ENCODE data around the gene DAGLA. TPM values are rescaled to one million over a fixed set of nuclear protein-coding genes. Genes with fewer than 3 reads are reported as not detected.

DAGLA gene
- total and polyA plus RNA-seq, 3 donors from 2014 or later = 5.1 to 8.3 (median 7.1) TPM

GRCh38 chr11:61735391-61735790 lies 55.2 kb downstream of the DAGLA start:
- Histone ChIP-seq H3K27ac (no peak overlapping the region), H3K36me3 (ENCODE audit: low read depth, missing control alignments) (no peaks in the 10 kb centered on the region), H3K9me3 (no peaks in the 10 kb centered on the region), H3K4me3 (no peak overlapping the region), H3K27me3 (no peaks in the 10 kb centered on the region), H3K4me1 (peaks cover 37% of the 10 kb centered on the region)
- WGBS, 2 donors = 91 to 97% methylated on average over 10 to 17 of the region's 17 CpGs
- DNase-seq = no peak
- TF ChIP-seq CTCF (IDR thresholded peaks at IDR 0.05) (no peak), POLR2A (IDR thresholded peaks at IDR 0.05) (no peak)
- intact Hi-C loops (cut with DNase I; ENCODE audit: low total_unique reads) = no loop called here

GRCh38 chr11:61736310-61736709 lies 56.1 kb downstream of the DAGLA start:
- 93 to 95% methylated on average over 4 to 5 of the region's 5 CpGs for WGBS, 2 donors
- Histone ChIP-seq H3K27ac (no peak overlapping the region), H3K36me3 (ENCODE audit: low read depth, missing control alignments) (no peaks in the 10 kb centered on the region), H3K4me3 (no peak overlapping the region), H3K9me3 (no peaks in the 10 kb centered on the region), H3K27me3 (no peaks in the 10 kb centered on the region), H3K4me1 (peaks cover 37% of the 10 kb centered on the region)
- TF ChIP-seq CTCF (IDR thresholded peaks at IDR 0.05) (no peak), POLR2A (IDR thresholded peaks at IDR 0.05) (no peak)
- no peak for DNase-seq
- intact Hi-C loops (cut with DNase I; ENCODE audit: low total_unique reads) = no loop called here

- DNase-seq = no peak
Measured at GRCh38 chr11:61737131-61737530, 56.9 kb downstream of the DAGLA start.

GRCh38 chr11:61737636-61738386 lies 57.6 kb downstream of the DAGLA start:
- intact Hi-C loops (cut with DNase I; ENCODE audit: low total_unique reads) = no loop called here
- WGBS, 2 donors = 74 to 77% methylated on average over 17 to 23 of the region's 23 CpGs
- no peaks in the 10 kb centered on the region for H3K27me3 ChIP-seq

More at GRCh38 chr11:61737131-61737530, 56.9 kb downstream of the DAGLA start:
- Histone ChIP-seq H3K36me3 (ENCODE audit: low read depth, missing control alignments) (no peaks in the 10 kb centered on the region), H3K27ac (peak overlapping the region in 1 of 2 donors; percentile 25), H3K9me3 (no peaks in the 10 kb centered on the region), H3K4me1 (peaks cover 33% of the 10 kb centered on the region), H3K4me3 (no peak overlapping the region), H3K27me3 (no peaks in the 10 kb centered on the region)
- no peak for TF ChIP-seq CTCF (IDR thresholded peaks at IDR 0.05)
- no peak for TF ChIP-seq POLR2A (IDR thresholded peaks at IDR 0.05)
- 96 to 100% methylated on average over 2 to 12 of the region's 12 CpGs for WGBS, 2 donors
- intact Hi-C loops (cut with DNase I; ENCODE audit: low total_unique reads) = no loop called here

More at GRCh38 chr11:61737636-61738386, 57.6 kb downstream of the DAGLA start:
- TF ChIP-seq POLR2A (IDR thresholded peaks at IDR 0.05) (no peak), CTCF (IDR thresholded peaks at IDR 0.05) (no peak)
- Histone ChIP-seq H3K36me3 (ENCODE audit: low read depth, missing control alignments) (no peaks in the 10 kb centered on the region), H3K27ac (peak overlapping the region in 1 of 2 donors; percentile 25), H3K4me3 (no peak overlapping the region), H3K9me3 (no peaks in the 10 kb centered on the region), H3K4me1 (peaks cover 26% of the 10 kb centered on the region)
- DNase-seq = no peak
